Motor neuron (in vitro differentiated cells): Measurements from ENCODE around the gene SLC25A15. TPM values are rescaled to one million over a fixed set of nuclear protein-coding genes. Genes with fewer than 3 reads are reported as not detected.

Source experiments
- total RNA-seq, 8 experiments: library from RNA; unstranded; fragments of 300-600 nt; gene quantifications; 2 replicates each; pipeline versions ENCODE4 v1.2.3 to v1.2.4, GENCODE V29; 2022

Gene SLC25A15
- total RNA-seq, 8 experiments from 2014 or later: 11.0 to 25.1 (median 15.7) TPM

Other genes with a start within 250 kb of the SLC25A15 start
- gene FOXO1, start 123.0 kb upstream of the SLC25A15 start, total RNA-seq: 10 to 100 TPM in 3 of 8 experiments, 1 to 10 TPM in 4, under 1 TPM in 1; 0.63 to 17.3 (median 5.5) TPM
- 10 to 100 TPM; 22.4 to 35.7 (median 30.7) TPM for gene MRPS31, start 18.4 kb upstream of the SLC25A15 start, total RNA-seq
- gene ELF1, start 229.7 kb downstream of the SLC25A15 start, total RNA-seq: 10 to 100 TPM in 4 of 8 experiments, 1 to 10 TPM in 4; 5.9 to 48.0 (median 16.5) TPM